Measurements from ENCODE around the gene TMEM217.

The TMEM217 gene

GRCh38 chr6:37279366-37280134 lies 21.6 kb upstream of the TMEM217 start:
- DNase-seq (ENCODE audit: low spot score): no peak

- DNase-seq (ENCODE audit: low spot score): no peak
Observed at GRCh38 chr6:37277001-37277409, 19.1 kb upstream of the TMEM217 start.

- DNase-seq (ENCODE audit: low spot score): no peak
Observed at GRCh38 chr6:37275350-37275749, 17.4 kb upstream of the TMEM217 start.

GRCh38 chr6:37273690-37274089 lies 15.7 kb upstream of the TMEM217 start:
- DNase-seq (ENCODE audit: low spot score): no peak

GRCh38 chr6:37272834-37273566 lies 15.1 kb upstream of the TMEM217 start:
- peak; percentile 6 for DNase-seq (ENCODE audit: low spot score)

- DNase-seq (ENCODE audit: low spot score): no peak
Observed at GRCh38 chr6:37269105-37269504, 11.2 kb upstream of the TMEM217 start.

GRCh38 chr6:37265860-37266259 lies 7.9 kb upstream of the TMEM217 start:
- DNase-seq (ENCODE audit: low spot score): no peak

GRCh38 chr6:37265001-37265400 lies 7.1 kb upstream of the TMEM217 start:
- DNase-seq (ENCODE audit: low spot score): no peak

- no peak for DNase-seq (ENCODE audit: low spot score)
Observed at GRCh38 chr6:37262446-37263026, 4.6 kb upstream of the TMEM217 start.

GRCh38 chr6:37261198-37261597 lies 3.3 kb upstream of the TMEM217 start:
- no peak for DNase-seq (ENCODE audit: low spot score)

GRCh38 chr6:37260444-37260843 lies 2.5 kb upstream of the TMEM217 start:
- DNase-seq (ENCODE audit: low spot score): no peak

- DNase-seq (ENCODE audit: low spot score): no peak
Observed at GRCh38 chr6:37260040-37260439, 2.1 kb upstream of the TMEM217 start.

- DNase-seq (ENCODE audit: low spot score): no peak
Observed at GRCh38 chr6:37259191-37259590, 1.2 kb upstream of the TMEM217 start.

GRCh38 chr6:37258405-37259105 lies 611 bp upstream of the TMEM217 start:
- peak; percentile 16 for DNase-seq (ENCODE audit: low spot score)

- DNase-seq (ENCODE audit: low spot score): no peak
Observed at GRCh38 chr6:37257320-37257633, 667 bp downstream of the TMEM217 start.

- DNase-seq (ENCODE audit: low spot score): no peak
Observed at GRCh38 chr6:37256692-37257319, 1.1 kb downstream of the TMEM217 start.

GRCh38 chr6:37254881-37255280 lies 3.1 kb downstream of the TMEM217 start:
- no peak for DNase-seq (ENCODE audit: low spot score)

- no peak for DNase-seq (ENCODE audit: low spot score)
Observed at GRCh38 chr6:37253486-37254007, 4.4 kb downstream of the TMEM217 start.

GRCh38 chr6:37251211-37251780 lies 6.6 kb downstream of the TMEM217 start:
- no peak for DNase-seq (ENCODE audit: low spot score)

GRCh38 chr6:37244430-37245310 lies 13.3 kb downstream of the TMEM217 start:
- no peak for DNase-seq (ENCODE audit: low spot score)
